Activated CD8-positive, alpha-beta memory T cell treated with anti-CD3 and anti-CD28 coated beads, Interleukin-2, amount 10 ng/mL, durations not matched to agents 7 days and 5 days (primary cell): ENCODE measurements around the gene TPD52L1. TPM values are rescaled to one million over a fixed set of nuclear protein-coding genes. Genes with fewer than 3 reads are reported as not detected.
A peak's percentile ranks its signal among the peaks of the same experiment; 100 is the strongest.

ENCODE experiments used
- ATAC-seq: fragments of 150-1000 bp; cut with Tn5 transposase; one replicate; pipeline ENCODE4 v1.10.0; 2021; ENCODE audit warnings: moderate library complexity
- CTCF ChIA-PET: fragments of 350-600 bp; sonication (Branson Sonifier 250); formaldehyde crosslinking; loops from one replicate; lab custom pipeline; 2021; ENCODE audit warnings: antibody characterized with exemption; lab: Charles Lee
- DNase-seq: peaks from one replicate; pipeline ENCODE4 v3.0.0-alpha.2; 2020
- H3K27ac Mint-ChIP-seq: one replicate; pipeline ENCODE4 v1.8.0; 2021; ENCODE audit warnings: mild to moderate bottlenecking, mixed read lengths
- H3K27me3 Mint-ChIP-seq: one replicate; pipeline ENCODE4 v1.8.0; 2021; ENCODE audit warnings: mixed read lengths
- H3K36me3 Mint-ChIP-seq: one replicate; pipeline ENCODE4 v1.8.0; 2021; ENCODE audit warnings: mild to moderate bottlenecking, mixed read lengths
- H3K4me1 Mint-ChIP-seq: one replicate; pipeline ENCODE4 v1.8.0; 2021; ENCODE audit warnings: mixed read lengths
- H3K4me3 Mint-ChIP-seq: one replicate; pipeline ENCODE4 v1.8.0; 2021; ENCODE audit warnings: mild to moderate bottlenecking, moderate library complexity, mixed read lengths
- H3K9me3 Mint-ChIP-seq: one replicate; pipeline ENCODE4 v1.8.0; 2022; ENCODE audit warnings: low read depth, mixed read lengths
- total RNA-seq, 2 experiments: library from RNA; stranded (reverse); gene quantifications; one replicate each; pipeline ENCODE4 v1.2.3, GENCODE V29; 2021

TPD52L1 gene
- total RNA-seq, 2 experiments from 2014 or later = not detected

- Mint-ChIP-seq H3K4me3 (no peak overlapping the region), H3K27me3 (no peaks in the 10 kb centered on the region), H3K4me1 (peaks cover 9% of the 10 kb centered on the region), H3K36me3 (peaks cover 67% of the 10 kb centered on the region), H3K9me3 (peaks cover 4% of the 10 kb centered on the region), H3K27ac (no peak overlapping the region)
- CTCF ChIA-PET = interaction anchor here (1.4 to 1.6 kb wide), 2 partner anchors 8 to 18 kb away, joined by 4 to 5 read pairs; partner anchors contain the start of gene HDDC2
- ATAC-seq (no peak), DNase-seq (no peak)
Measured at GRCh38 chr6:125293587-125293986, 140.0 kb downstream of the TPD52L1 start.

DNA sequence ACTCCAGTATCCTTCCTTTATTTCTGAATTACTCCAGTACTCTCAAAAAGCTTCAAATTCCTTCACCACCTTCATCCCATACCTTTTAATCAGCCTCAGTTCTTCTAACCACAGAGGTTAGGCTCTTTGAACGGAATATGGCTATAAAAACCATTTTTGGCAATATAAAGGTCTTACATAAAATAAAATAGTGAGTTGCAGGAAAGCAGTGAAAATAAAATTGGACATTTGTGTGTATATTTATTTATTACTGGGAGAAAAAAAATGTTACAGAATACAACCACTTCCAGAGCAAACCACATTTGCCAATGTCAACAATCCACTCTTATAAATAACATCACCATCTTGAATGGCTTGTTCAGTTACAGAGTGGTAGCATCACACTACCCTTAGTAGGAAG lies 140.5 kb downstream of the TPD52L1 start:
- CTCF ChIA-PET = interaction anchor here (1.4 kb wide), 1 partner anchor 17 kb away, joined by 4 read pairs; no protein-coding TSS in a partner anchor
- no peaks in the 10 kb centered on the region for H3K27me3 Mint-ChIP-seq
- H3K4me1 Mint-ChIP-seq = peaks cover 9% of the 10 kb centered on the region
- H3K36me3 Mint-ChIP-seq = peaks cover 67% of the 10 kb centered on the region
- H3K9me3 Mint-ChIP-seq = peaks cover 4% of the 10 kb centered on the region
- no peak for DNase-seq
- no peak for ATAC-seq
- H3K27ac Mint-ChIP-seq = no peak overlapping the region
- H3K4me3 Mint-ChIP-seq = no peak overlapping the region

- no peaks in the 10 kb centered on the region for H3K27me3 Mint-ChIP-seq
- H3K27ac Mint-ChIP-seq = no peak overlapping the region
- CTCF ChIA-PET = no interaction called here
- H3K36me3 Mint-ChIP-seq = peaks cover 70% of the 10 kb centered on the region
- peaks cover 17% of the 10 kb centered on the region for H3K4me1 Mint-ChIP-seq
- no peak overlapping the region for H3K4me3 Mint-ChIP-seq
- H3K9me3 Mint-ChIP-seq = no peaks in the 10 kb centered on the region
- DNase-seq = no peak
- no peak for ATAC-seq
Measured at GRCh38 chr6:125294925-125295324, 141.4 kb downstream of the TPD52L1 start.

DNA sequence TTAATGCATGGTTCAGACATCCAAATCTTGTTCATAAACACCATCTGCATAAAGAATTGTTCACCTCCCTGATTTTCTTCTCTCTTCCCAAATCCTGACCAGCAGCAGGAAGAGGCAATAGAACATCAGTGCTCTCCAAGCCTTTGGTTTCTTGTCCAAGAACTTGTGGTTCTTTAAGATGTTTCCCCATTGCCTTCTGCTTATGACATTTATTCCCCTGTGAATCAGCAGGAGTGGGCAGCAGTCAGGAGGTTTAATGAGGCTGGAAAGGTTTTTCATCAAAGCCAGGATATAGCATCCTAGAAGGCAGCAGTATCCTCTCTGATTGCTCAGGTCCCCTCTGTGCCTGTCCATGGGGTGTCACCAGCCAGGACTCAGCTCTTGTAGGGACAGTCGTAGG lies 142.9 kb downstream of the TPD52L1 start:
- ATAC-seq = no peak
- H3K36me3 Mint-ChIP-seq = peaks cover 64% of the 10 kb centered on the region
- peaks cover 31% of the 10 kb centered on the region for H3K4me1 Mint-ChIP-seq
- DNase-seq = no peak
- no peak overlapping the region for H3K27ac Mint-ChIP-seq
- no peak overlapping the region for H3K4me3 Mint-ChIP-seq
- CTCF ChIA-PET = no interaction called here
- H3K9me3 Mint-ChIP-seq = no peaks in the 10 kb centered on the region
- H3K27me3 Mint-ChIP-seq = no peaks in the 10 kb centered on the region

DNA sequence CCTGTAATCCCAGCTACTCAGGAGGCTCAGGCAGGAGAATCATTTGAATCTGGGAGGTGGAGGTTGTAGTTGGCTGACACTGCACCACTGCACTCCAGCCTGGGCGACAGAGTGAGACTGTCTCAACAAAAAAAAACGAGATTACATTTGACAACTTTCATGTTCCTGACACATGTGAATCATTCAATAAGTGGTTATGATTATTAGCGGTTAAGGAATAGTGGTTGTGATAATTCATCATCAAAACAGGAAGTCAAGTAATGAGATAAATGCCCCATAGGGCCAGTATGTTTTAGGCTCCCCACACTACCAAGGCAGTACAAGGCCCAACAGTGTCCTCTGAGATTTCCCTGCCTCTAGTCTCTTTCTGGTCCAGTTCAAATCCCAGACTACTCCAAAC lies 145.7 kb downstream of the TPD52L1 start:
- DNase-seq (no peak), ATAC-seq (no peak)
- Mint-ChIP-seq H3K36me3 (peaks cover 59% of the 10 kb centered on the region), H3K27me3 (peaks cover under 1% of the 10 kb centered on the region), H3K9me3 (peaks cover 4% of the 10 kb centered on the region), H3K27ac (peak overlapping the region; percentile 61), H3K4me1 (peaks cover 37% of the 10 kb centered on the region), H3K4me3 (peak overlapping the region; percentile 80)
- CTCF ChIA-PET = interaction anchor here (2.4 kb wide), 1 partner anchor 15 kb away, joined by 8 read pairs; no protein-coding TSS in a partner anchor

GRCh38 chr6:125300992-125301434 lies 147.4 kb downstream of the TPD52L1 start:
- Mint-ChIP-seq H3K27me3 (peaks cover 18% of the 10 kb centered on the region), H3K36me3 (peaks cover 48% of the 10 kb centered on the region), H3K4me1 (peaks cover 37% of the 10 kb centered on the region), H3K4me3 (peak overlapping the region; percentile 80), H3K27ac (peak overlapping the region; percentile 76), H3K9me3 (peaks cover 4% of the 10 kb centered on the region)
- CTCF ChIA-PET = interaction anchor here (0.6 to 2.4 kb wide), 10 partner anchors 9 to 686 kb away, joined by 3 to 9 read pairs (median 5); partner anchors contain the start of genes NCOA7 and TRMT11
- no peak for ATAC-seq
- DNase-seq = no peak

GRCh38 chr6:125301435-125302391 lies 148.1 kb downstream of the TPD52L1 start, which contains the start of gene HDDC2:
HDDC2 (minus strand) TSS chr6:125301967; CDS start chr6:125301932, 35 bp downstream.
- Mint-ChIP-seq H3K4me1 (peaks cover 37% of the 10 kb centered on the region), H3K4me3 (peak within 1 kb of the TSS; percentile 80), H3K9me3 (peaks cover 4% of the 10 kb centered on the region), H3K27me3 (peaks cover 25% of the 10 kb centered on the region), H3K27ac (peak within 1 kb of the TSS; percentile 76), H3K36me3 (peaks cover 42% of the 10 kb centered on the region)
- CTCF ChIA-PET = interaction anchor here (0.6 to 2.4 kb wide), 12 partner anchors 8 to 685 kb away, joined by 3 to 9 read pairs (median 5); partner anchors contain the start of genes NCOA7 and TRMT11
- ATAC-seq (peak; percentile 83), DNase-seq (peak; percentile 53)

- DNase-seq (no peak), ATAC-seq (no peak)
- Mint-ChIP-seq H3K27ac (no peak overlapping the region), H3K4me1 (peaks cover 41% of the 10 kb centered on the region), H3K4me3 (peak overlapping the region; percentile 80), H3K36me3 (peaks cover 33% of the 10 kb centered on the region), H3K9me3 (peaks cover 4% of the 10 kb centered on the region), H3K27me3 (peaks cover 37% of the 10 kb centered on the region)
- CTCF ChIA-PET = interaction anchor here (1.4 to 1.6 kb wide), 2 partner anchors 10 to 442 kb away, joined by 5 read pairs; no protein-coding TSS in a partner anchor
Measured at GRCh38 chr6:125302840-125303511, 149.4 kb downstream of the TPD52L1 start.

- H3K4me3 Mint-ChIP-seq = no peak overlapping the region
- H3K4me1 Mint-ChIP-seq = peaks cover 41% of the 10 kb centered on the region
- no peak overlapping the region for H3K27ac Mint-ChIP-seq
- CTCF ChIA-PET = no interaction called here
- peaks cover 40% of the 10 kb centered on the region for H3K27me3 Mint-ChIP-seq
- H3K9me3 Mint-ChIP-seq = peaks cover 4% of the 10 kb centered on the region
- no peak for ATAC-seq
- DNase-seq = no peak
- peaks cover 28% of the 10 kb centered on the region for H3K36me3 Mint-ChIP-seq
Measured at GRCh38 chr6:125303512-125303854, 149.9 kb downstream of the TPD52L1 start.

DNA sequence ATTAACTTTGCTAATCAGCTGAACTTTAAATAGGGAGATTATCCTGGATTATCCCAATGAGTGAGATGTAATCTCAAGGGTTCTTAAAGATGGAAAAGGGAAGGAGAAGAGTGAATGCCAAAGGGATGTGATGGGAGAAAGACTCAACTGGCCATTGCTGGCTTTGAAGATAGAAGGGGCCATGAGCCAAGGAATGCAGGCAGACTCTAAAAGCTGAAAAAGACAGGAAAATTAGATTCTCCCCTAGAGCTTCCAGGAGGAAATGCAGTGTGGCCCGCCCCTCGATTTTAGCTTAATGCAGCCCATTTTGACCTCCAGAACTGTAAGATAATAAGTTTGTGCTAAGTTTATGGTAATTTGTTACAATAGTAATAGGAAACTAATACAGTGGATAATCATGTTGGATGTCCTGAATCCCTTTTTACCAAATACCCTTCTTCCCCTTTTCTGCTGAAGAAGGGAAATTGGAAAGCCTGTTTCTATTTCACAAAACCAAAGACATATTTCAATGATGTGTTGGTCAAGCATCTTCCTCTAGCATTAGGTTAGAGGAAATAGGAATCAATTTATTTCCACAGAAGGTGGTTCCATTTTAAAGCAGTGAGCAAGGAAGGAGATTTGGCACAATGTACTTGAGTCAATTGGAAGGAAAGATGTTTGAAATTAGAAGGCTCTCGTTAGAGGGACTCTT lies 151.5 kb downstream of the TPD52L1 start:
- peaks cover 43% of the 10 kb centered on the region for H3K27me3 Mint-ChIP-seq
- peaks cover 4% of the 10 kb centered on the region for H3K9me3 Mint-ChIP-seq
- H3K4me3 Mint-ChIP-seq = no peak overlapping the region
- CTCF ChIA-PET = interaction anchor here (1.7 kb wide), 1 partner anchor 448 kb away, joined by 4 read pairs; no protein-coding TSS in a partner anchor
- DNase-seq = no peak
- no peak for ATAC-seq
- peaks cover 36% of the 10 kb centered on the region for H3K4me1 Mint-ChIP-seq
- peaks cover 16% of the 10 kb centered on the region for H3K36me3 Mint-ChIP-seq
- H3K27ac Mint-ChIP-seq = no peak overlapping the region

DNA sequence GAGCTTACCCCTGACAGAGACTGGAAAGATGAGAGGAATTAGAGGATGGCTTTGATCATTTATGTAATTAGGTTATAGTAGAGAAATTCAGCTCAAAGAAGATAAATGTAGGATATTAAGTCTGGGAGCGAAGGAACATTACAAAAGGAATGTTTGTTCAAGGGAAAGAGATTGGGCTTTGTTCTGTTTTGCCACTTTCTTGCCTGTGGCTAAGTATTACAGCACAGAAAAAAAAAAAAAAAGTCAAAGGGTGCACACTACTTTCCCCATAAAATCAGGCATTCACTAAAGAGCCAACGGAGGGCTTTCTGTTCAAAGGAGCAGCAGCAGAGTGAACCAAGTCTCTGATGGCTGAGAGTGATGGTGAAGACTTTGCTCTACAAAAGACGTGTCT lies 153.2 kb downstream of the TPD52L1 start:
- no peak for ATAC-seq
- Mint-ChIP-seq H3K4me1 (peaks cover 24% of the 10 kb centered on the region), H3K9me3 (peaks cover 4% of the 10 kb centered on the region), H3K27me3 (peaks cover 46% of the 10 kb centered on the region), H3K4me3 (no peak overlapping the region), H3K27ac (no peak overlapping the region), H3K36me3 (peaks cover 12% of the 10 kb centered on the region)
- CTCF ChIA-PET = no interaction called here
- no peak for DNase-seq

DNA sequence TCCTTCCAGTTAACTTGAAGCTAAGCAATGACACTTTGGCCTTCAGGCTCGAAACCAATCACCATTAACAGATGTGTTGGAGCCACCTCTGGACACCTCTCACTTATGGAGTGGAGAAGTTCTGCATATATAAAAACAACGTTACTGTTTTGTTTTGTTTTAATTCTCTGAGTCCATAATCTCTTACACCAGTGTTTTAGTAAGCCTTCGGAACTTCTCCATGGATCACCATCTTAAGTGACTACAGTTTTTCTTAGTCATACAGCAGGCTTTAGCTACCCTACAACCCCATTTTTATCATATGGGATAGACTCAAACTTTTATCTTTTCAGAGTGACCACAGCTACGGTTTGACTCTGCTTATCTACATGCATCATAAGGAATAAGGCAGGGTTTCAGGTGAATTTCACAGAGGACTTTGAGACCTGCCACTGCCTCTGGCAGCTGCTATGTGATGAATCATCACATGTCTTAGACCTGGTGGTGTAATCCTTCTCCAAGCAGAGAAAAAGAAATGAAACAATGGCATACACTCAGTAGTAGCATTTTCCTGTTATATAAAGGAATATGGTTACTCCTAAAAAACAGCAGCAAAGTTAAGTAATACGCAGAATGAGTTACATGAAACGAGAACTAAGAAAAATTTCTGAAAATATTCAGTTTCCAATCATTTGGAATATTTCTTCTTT lies 153.7 kb downstream of the TPD52L1 start:
- no peak overlapping the region for H3K4me3 Mint-ChIP-seq

More for the DNA sequence above, 153.7 kb downstream of the TPD52L1 start:
- DNase-seq = no peak
- no peak for ATAC-seq
- peaks cover 22% of the 10 kb centered on the region for H3K4me1 Mint-ChIP-seq
- CTCF ChIA-PET = interaction anchor here (1.2 kb wide), 1 partner anchor 446 kb away, joined by 5 read pairs; no protein-coding TSS in a partner anchor
- H3K36me3 Mint-ChIP-seq = peaks cover 10% of the 10 kb centered on the region
- H3K27ac Mint-ChIP-seq = no peak overlapping the region
- H3K27me3 Mint-ChIP-seq = peaks cover 51% of the 10 kb centered on the region
- peaks cover 3% of the 10 kb centered on the region for H3K9me3 Mint-ChIP-seq
